ENCODE measurements around the gene DNAAF5. TPM values are rescaled to one million over a fixed set of nuclear protein-coding genes. Genes with fewer than 3 reads are reported as not detected.

Gene DNAAF5
- total and polyA plus RNA-seq, 2 of the 4 experiments (the other 2 are of a cell fraction) = 12.4 to 32.6 TPM

- H3K36me3 ChIP-seq (ENCODE audit: control insufficient read depth, insufficient read depth, low read length) = peaks cover 33% of the 10 kb centered on the region
- H3K27me3 ChIP-seq (ENCODE audit: control insufficient read depth, insufficient read depth, low read length) = no peaks in the 10 kb centered on the region
- ATAC-seq (ENCODE audit: low read depth) = no peak
- H3K23ac ChIP-seq (ENCODE audit: low read depth, low read length) = no peak overlapping the region
- no peak overlapping the region for H3K4ac ChIP-seq (ENCODE audit: low read depth, low read length)
- 94% methylated on average over 19 of the region's 36 CpGs; no CpG with 5 or more reads in 1 of the 2 experiments for WGBS, 2 experiments (ENCODE audit: extremely low coverage in 2 of 2, insufficient read length in 1 of 2)
- intact Hi-C loops (cut with micrococcal nuclease) = no loop called here
- H3K4me2 ChIP-seq (ENCODE audit: low read depth, low read length) = no peak overlapping the region
- H4K5ac ChIP-seq (ENCODE audit: low read depth, low read length) = no peak overlapping the region
- H2BK5ac ChIP-seq (ENCODE audit: low read depth, low read length, poor library complexity, severe bottlenecking) = no peak overlapping the region
- dilution Hi-C loops (cut with HindIII; ENCODE audit: low sequenced_read_pairs, unreplicated experiment) = no loop called here
- no peak overlapping the region for H3K18ac ChIP-seq (ENCODE audit: low read depth, low read length)
- no TSS peak for BruUV-seq (replicated peaks)
- CTCF ChIA-PET = no interaction called here
- H3K4me3 ChIP-seq (ENCODE audit: insufficient read depth, low read depth, low read length) = no peak overlapping the region
- H4K20me1 ChIP-seq (ENCODE audit: insufficient read depth, low read length) = no peaks in the 10 kb centered on the region; the same call in 1 of the 2 replicates
- no peak overlapping the region for H3K14ac ChIP-seq (replicated peaks; ENCODE audit: low read depth, low read length)
- no peak overlapping the region for H2AK9ac ChIP-seq (replicated peaks; ENCODE audit: low read depth, low read length, poor library complexity)
- H3K9me1 ChIP-seq (ENCODE audit: insufficient read depth, low read length) = no peaks in the 10 kb centered on the region
- no peak overlapping the region for H2BK15ac ChIP-seq (ENCODE audit: low read depth, low read length)
- H3K9me3 ChIP-seq (ENCODE audit: control insufficient read depth, insufficient read depth, low read length) = no peaks in the 10 kb centered on the region
- DNase-seq = no peak
- no peak overlapping the region for H2BK20ac ChIP-seq (ENCODE audit: low read depth, low read length)
- H2AFZ ChIP-seq (replicated peaks; ENCODE audit: low read length, poor library complexity) = no peak overlapping the region
- no peak overlapping the region for H4K8ac ChIP-seq (ENCODE audit: low read depth in 2 of 2, low read length in 2 of 2)
- H3K79me1 ChIP-seq (ENCODE audit: low read depth in 1 of 2, low read length in 2 of 2) = no peaks in the 10 kb centered on the region
- H4K91ac ChIP-seq (ENCODE audit: insufficient read depth, low read depth, low read length) = no peak overlapping the region
- H2AK5ac ChIP-seq (ENCODE audit: low read depth, low read length) = no peak overlapping the region
- no peak overlapping the region for H2BK120ac ChIP-seq (ENCODE audit: low read depth, low read length)
- no peak overlapping the region for H3K9ac ChIP-seq (ENCODE audit: low read depth, low read length)
- H3K56ac ChIP-seq (ENCODE audit: extremely low read depth, insufficient read depth, low read length) = no peak overlapping the region
- in situ Hi-C loops (cut with MboI; ENCODE audit: low sequenced_read_pairs) = no loop called here
- TF ChIP-seq MAZ (IDR thresholded peaks at IDR 0.05; ENCODE audit: borderline replicate concordance, low read depth, low read length) (no peak), CEBPB (IDR thresholded peaks at IDR 0.05; ENCODE audit: low read depth, low read length) (no peak), MXI1 (IDR thresholded peaks at IDR 0.05; ENCODE audit: borderline replicate concordance, low read depth, low read length) (no peak), CHD1 (IDR thresholded peaks at IDR 0.05; ENCODE audit: low read depth, low read length) (no peak), RFX5 (IDR thresholded peaks at IDR 0.05; ENCODE audit: low read depth, low read length) (no peak), BHLHE40 (IDR thresholded peaks at IDR 0.05; ENCODE audit: low read depth, low read length) (no peak), NFE2L2 (IDR thresholded peaks at IDR 0.05; ENCODE audit: low read depth, low read length) (no peak), ELK1 (IDR thresholded peaks at IDR 0.05; ENCODE audit: borderline replicate concordance, low read depth, low read length) (no peak)
- no peak overlapping the region for H3K27ac ChIP-seq (ENCODE audit: insufficient read depth, low read length)
- peaks cover 4% of the 10 kb centered on the region; the same call in 1 of the 2 replicates for H3K4me1 ChIP-seq (ENCODE audit: control insufficient read depth, insufficient read depth, low read length)
- POLR2A ChIA-PET (ENCODE audit: unreplicated experiment) = no interaction called here
Observed at GRCh38 chr7:783556-784490, 57.3 kb downstream of the DNAAF5 start.
